Left cardiac atrium (tissue), 4 donors: Measurements from ENCODE around the gene TPP1. TPM values are rescaled to one million over a fixed set of nuclear protein-coding genes. Genes with fewer than 3 reads are reported as not detected.

Experiments used
- ATAC-seq, 2 donors: fragments of 200-7000 bp; cut with Tn5 transposase; one replicate each; pipeline ENCODE4 v1.9.1; 2020; ENCODE audit warnings: mild to moderate bottlenecking in 2 of 2, moderate library complexity in 2 of 2
- DNase-seq: peaks from one replicate; pipeline ENCODE4 v3.0.0-alpha.2; 2020
- intact Hi-C, 2 donors: fragments of 100-400 bp; cut with DNase I; formaldehyde crosslinking; loops; one replicate each; pipeline versions ENCODE4 v1.14.1 to v1.15.1; 2022 to 2023
- total RNA-seq, 2 donors: library from RNA; stranded (reverse); fragmentation: NEBNext Ultra II Directional; extraction: Animal tissue kit (Norgen Biotek cat#: 25700); gene quantifications; one replicate each; pipeline ENCODE4 v1.2.1, GENCODE V29; 2021
- donor health status: DM: no; HTN: yes; CAD: no.
- donor health status: DM: no; HTN: yes; CAD: no; lungs with severe emphysema.
- donor health status: DM: yes; HTN: yes; CAD: no.
- donor health status: Dilated cardiomyopathy.

The TPP1 gene
- total RNA-seq, 2 donors from 2014 or later = 69.5 to 87.7 TPM

- no peak for ATAC-seq
- intact Hi-C loops = no loop called here
- DNase-seq = no peak
Observed at GRCh38 chr11:6616596-6617250, 2.5 kb downstream of the TPP1 start.

DNA sequence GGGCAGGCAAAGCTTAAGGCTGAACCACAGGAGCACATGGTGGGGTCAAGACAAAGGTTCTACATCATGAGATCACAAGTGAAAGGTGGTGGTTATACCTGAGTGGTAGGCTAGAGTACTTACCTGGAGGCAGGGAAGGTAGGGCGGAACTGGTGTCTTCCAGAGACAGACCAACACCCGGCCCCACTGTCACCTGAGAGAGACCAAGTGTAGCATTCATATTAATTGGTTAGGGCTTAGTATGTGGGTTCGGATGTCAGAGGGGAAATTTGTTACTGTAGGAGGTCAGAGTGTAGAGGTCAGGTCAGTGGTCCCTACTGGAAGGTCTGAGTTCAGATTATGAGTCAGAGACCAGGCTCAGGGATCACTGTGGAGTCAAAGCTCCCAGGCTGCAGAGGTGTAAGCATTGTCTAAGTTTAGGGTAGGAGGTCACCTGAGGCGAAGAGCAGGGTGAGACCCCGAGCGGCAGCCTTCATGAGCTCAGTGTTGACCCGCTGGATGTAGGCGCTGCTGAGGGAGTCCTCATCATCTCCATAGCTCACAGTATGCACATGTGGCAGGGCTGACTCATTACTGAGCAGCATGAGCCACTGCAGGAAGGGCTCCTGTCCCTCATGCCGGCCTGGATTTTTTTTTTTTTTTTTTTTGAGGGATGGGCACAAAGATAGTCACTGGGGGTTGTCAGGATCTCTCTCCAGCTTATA is 3.2 kb downstream of the TPP1 start:
- intact Hi-C loops = no loop called here
- DNase-seq (no peak), ATAC-seq (no peak)

- DNase-seq (no peak), ATAC-seq (no peak)
- intact Hi-C loops = no loop called here
Observed at GRCh38 chr11:6615046-6615445, 4.2 kb downstream of the TPP1 start.

- intact Hi-C loops = no loop called here
- no peak for DNase-seq
- no peak for ATAC-seq
Observed at GRCh38 chr11:6614446-6614845, 4.8 kb downstream of the TPP1 start.

- no peak for DNase-seq
- ATAC-seq = no peak
- intact Hi-C loops = no loop called here
Observed at GRCh38 chr11:6613496-6613895, 5.7 kb downstream of the TPP1 start.

- DNase-seq (peak; percentile 99), ATAC-seq (peak; percentile 94 to 96)
- intact Hi-C loops = no loop called here
Observed at GRCh38 chr11:6612213-6613041, 6.8 kb downstream of the TPP1 start, which contains the start of gene TAF10. Gene TAF10, minus strand, starts transcription at chr11:6612216. Its CDS starts 27 bp downstream, at chr11:6612189.

GRCh38 chr11:6611963-6612212 is 7.3 kb downstream of the TPP1 start:
- no peak for DNase-seq
- no peak for ATAC-seq
- intact Hi-C loops = no loop called here

DNA sequence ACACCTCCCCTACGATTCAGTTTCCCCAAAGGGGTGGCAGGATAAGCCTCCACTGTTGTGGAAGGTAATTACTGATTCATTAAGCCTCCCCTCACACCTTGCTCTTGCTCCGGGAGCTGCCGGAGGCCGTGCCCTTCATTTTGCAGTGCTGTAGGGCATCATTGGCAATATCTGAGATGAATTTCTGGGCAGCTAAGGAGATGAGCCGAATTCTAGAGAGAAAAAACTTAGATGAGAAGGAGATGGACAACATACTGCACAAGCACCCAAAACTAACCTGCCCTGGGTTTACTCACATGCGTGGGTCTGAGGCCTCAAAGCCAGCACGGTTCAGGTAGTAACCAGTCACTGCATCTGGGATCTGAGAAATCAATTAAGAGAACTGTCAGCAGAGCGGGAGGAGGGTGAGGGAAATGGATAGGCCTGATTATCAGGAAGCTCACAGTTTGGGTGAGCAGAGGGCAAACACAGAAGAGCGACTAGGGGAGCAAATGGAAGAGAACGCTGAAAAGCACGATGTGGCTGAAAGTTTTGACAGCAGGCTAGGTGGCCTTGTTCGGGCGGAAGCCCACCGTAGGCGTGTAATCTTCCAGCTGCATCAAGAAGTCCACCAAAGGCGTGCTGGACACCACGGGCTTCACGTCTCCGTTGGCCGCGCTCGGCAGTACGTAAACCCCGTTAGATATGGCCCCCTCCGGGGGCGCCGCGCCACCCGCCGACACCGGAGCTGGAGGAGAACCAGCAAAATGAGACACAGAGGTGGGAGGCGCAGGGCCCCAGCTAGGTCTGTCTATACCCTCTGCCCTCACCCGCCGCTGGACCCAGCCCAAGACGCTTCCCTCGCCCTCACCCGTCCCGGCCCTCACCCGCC is 7.9 kb downstream of the TPP1 start:
- DNase-seq (peak; percentile 60), ATAC-seq (peak; percentile 4 to 7)
- intact Hi-C loops = no loop called here

DNA sequence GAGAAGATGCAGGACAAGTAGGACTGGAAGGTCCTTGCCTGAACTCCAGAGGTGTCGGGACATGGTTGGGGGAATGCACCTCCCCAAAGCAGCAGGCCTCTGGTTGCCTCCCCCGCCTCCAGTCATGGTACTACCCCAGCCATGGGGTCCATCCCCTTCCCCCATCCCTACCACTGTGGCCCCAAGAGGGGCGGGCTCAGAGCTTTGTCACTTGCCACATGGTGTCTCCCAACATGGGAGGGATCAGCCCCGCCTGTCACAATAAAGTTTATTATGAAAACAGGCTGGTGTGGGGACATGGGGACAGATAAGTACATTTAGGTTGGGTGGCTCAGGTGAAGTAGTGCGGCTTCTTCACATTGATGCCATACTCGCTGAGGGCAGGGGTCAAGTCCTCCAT is 8.6 kb downstream of the TPP1 start:
- ATAC-seq (no peak), DNase-seq (no peak)
- intact Hi-C loops = no loop called here

- DNase-seq = no peak
- no peak for ATAC-seq
- intact Hi-C loops = no loop called here
Observed at GRCh38 chr11:6609502-6610015, 9.7 kb downstream of the TPP1 start.

- no peak for DNase-seq
- intact Hi-C loops = no loop called here
- ATAC-seq = no peak
Observed at GRCh38 chr11:6608726-6609501, 10.3 kb downstream of the TPP1 start.

- ATAC-seq = no peak
- intact Hi-C loops = no loop called here
- no peak for DNase-seq
Observed at GRCh38 chr11:6608011-6608410, 11.2 kb downstream of the TPP1 start.

DNA sequence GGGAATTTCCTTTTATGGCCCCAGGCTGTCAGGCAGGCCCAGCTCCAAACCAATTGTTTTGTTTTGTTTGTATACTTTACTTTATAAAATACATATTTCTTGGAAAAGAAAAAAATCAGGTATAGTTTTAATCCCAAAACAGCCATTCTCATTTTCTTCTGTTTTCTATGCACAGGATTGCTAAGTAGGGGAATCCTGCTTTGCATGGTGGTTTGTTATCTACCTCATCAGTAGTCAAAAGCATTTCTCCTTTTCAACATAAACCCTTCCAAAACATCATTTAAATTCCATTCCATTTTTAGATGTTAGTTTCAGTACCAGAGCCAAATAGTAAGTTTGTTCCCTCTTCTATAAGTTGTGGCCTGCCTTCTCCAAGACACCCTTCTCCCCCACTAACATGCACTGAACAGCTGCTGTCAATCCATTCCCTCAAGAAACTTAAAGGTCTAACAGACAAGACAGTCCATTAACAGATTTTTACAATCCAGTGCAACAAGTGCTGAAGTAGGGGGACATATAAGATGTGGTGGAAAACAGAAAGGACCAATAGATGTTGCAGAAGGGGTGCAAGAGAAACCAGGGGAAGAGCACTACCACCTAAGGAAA is 11.9 kb downstream of the TPP1 start:
- ATAC-seq (no peak), DNase-seq (no peak)
- intact Hi-C loops = no loop called here

GRCh38 chr11:6606471-6607189 is 12.6 kb downstream of the TPP1 start:
- ATAC-seq = peak; percentile 74 to 76
- DNase-seq = peak; percentile 95
- intact Hi-C loops = no loop called here

GRCh38 chr11:6604790-6605189 is 14.4 kb downstream of the TPP1 start:
- DNase-seq = no peak
- ATAC-seq = no peak
- intact Hi-C loops = loop anchor here in 1 of 2 donors (5.0 kb wide), 1 partner anchor 78 kb away; the partner anchor contains the start of gene MRPL17

DNA sequence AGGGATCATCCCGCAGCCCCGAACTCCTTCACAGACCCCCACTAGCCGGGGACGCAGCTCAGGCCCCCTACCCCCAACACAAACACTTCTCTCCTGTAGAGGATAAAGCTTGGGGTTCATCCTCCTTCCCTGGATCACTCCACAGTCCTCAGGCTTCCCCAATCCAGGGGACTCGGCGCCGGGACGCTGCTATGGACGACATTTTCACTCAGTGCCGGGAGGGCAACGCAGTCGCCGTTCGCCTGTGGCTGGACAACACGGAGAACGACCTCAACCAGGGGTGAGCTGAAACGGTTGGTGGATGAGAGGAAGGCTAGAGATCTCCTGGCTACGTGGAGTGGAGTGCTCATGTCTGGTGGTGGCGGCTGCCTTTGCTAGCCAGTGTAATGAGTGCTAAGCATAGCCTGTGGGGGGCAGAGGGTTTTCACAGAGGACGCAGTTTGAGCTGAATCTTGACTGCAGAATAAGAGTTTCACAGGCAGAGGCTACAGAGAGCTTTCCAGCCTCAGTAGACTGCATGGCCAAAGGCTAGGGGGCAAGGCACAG is 15.1 kb downstream of the TPP1 start:
- peak; percentile 59 to 66 for ATAC-seq
- intact Hi-C loops = loop anchor here in 1 of 2 donors (5.0 kb wide), 1 partner anchor 78 kb away; the partner anchor contains the start of gene MRPL17
- DNase-seq = peak; percentile 44
